ENCODE data around the gene ZFYVE28.

Gene ZFYVE28

DNA sequence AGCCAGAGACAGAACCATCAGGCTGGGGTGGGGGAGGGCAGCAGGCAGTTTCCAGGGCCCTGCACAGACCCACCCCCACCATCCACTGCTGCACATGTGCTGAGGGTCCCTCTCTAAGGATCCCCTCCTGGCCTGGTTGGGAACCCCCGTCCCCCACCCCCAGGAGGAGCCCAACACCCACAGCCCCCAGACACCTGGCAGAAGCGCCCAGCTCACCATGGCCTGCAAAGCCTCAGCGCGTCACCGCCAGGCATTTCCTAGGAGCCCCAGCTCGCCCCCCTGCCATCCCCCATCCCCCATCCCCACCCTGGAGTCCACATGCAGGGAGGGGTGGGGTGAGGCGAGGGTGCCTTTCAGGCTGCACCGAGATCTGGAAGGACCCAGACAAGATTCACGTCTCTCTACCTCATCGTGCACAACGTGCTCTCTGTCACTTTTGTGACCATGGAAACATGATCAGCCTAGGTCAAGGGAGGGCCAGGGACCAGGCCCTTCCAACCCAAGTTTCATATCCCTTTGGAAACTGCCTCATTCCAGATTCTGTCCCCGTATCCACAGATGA lies 165.8 kb downstream of the ZFYVE28 start:
- no peak overlapping the region for H3K4me3 ChIP-seq (ENCODE audit: low read length)

DNA sequence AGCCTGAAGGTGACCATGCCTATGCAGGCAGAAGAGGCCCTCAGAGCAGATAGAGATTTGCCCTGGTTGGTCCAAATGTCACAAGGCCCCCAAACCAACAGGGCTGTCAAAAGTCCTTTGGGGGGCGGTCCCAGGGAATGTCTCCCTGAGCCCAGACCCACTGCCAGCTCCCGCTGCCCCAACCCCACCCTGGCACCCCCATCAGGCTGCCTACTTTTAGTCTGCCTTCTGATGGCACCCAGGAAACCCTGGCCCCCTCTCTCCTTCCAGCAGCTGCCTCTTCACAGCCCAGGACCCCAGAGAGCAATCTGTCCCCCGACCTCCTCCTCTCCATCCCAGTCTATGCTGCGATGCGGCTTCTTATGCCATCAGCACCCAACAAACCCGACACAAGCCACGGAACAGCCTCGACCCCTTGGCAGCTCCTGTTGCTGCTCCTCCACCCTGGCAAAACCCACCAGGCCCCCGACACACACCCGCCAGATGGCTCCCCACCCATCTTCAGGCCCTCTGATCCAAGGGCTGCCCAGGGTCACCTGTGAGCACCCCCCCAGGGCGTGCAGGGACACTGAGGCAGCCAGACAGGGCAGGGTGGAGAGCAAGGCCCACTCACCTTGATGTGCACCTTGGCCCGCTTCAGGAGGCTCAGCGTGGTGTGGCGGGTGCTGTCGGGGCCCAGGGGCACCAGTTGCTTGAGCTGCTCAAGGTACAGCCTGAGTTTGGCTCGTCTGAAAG lies 166.5 kb downstream of the ZFYVE28 start:
- DNase-seq (ENCODE audit: low read depth) = no peak
- TF ChIP-seq, protein P1, sequence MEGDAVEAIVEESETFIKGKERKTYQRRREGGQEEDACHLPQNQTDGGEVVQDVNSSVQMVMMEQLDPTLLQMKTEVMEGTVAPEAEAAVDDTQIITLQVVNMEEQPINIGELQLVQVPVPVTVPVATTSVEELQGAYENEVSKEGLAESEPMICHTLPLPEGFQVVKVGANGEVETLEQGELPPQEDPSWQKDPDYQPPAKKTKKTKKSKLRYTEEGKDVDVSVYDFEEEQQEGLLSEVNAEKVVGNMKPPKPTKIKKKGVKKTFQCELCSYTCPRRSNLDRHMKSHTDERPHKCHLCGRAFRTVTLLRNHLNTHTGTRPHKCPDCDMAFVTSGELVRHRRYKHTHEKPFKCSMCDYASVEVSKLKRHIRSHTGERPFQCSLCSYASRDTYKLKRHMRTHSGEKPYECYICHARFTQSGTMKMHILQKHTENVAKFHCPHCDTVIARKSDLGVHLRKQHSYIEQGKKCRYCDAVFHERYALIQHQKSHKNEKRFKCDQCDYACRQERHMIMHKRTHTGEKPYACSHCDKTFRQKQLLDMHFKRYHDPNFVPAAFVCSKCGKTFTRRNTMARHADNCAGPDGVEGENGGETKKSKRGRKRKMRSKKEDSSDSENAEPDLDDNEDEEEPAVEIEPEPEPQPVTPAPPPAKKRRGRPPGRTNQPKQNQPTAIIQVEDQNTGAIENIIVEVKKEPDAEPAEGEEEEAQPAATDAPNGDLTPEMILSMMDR (IDR thresholded peaks at IDR 0.05; ENCODE audit: insufficient read depth, low read depth, low read length, missing control alignments) = no peak
- no peak overlapping the region for H3K4me3 ChIP-seq (ENCODE audit: low read length)

More for the DNA sequence above, 165.8 kb downstream of the ZFYVE28 start:
- TF ChIP-seq, protein P1 (IDR thresholded peaks at IDR 0.05; ENCODE audit: insufficient read depth, low read depth, low read length, missing control alignments) = no peak
- DNase-seq (ENCODE audit: low read depth) = no peak

DNA sequence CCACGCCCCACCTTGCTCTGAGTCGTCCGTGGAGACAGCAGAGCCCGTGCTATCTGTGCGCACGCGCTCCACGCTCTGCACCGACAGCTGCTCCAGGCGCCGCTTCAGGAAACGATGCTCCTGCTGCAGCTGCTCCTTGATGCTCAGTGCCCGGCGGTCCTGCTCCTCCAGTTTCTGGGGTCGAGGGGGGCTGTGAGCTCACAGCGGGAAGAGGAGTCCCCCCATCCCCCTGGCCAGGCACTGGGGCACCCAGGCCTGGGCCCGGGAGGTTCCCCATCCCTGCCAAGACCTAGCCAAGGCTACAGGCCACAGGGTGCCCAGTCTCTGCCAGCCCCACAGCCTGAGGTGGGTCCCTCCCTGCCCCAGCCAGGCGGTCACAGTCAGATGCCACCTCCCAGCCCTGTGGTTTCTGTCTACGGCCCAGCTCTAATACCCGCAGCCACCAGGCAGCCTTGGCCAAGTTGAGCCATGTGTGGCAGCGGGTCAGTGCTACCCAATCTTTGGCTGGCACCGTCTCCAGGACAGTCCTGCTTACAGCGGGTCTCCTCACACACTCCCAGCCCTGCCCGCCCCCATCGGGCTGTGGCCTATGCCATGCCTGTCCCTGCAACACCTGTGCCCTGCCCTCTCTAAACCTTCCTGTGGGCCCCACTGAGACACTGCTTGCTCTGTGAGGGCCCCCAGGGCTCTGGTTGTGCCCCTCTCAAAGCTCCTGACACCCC lies 167.2 kb downstream of the ZFYVE28 start:
- H3K4me3 ChIP-seq (ENCODE audit: low read length) = no peak overlapping the region
- no peak for DNase-seq (ENCODE audit: low read depth)
- TF ChIP-seq, protein P1 (IDR thresholded peaks at IDR 0.05; ENCODE audit: insufficient read depth, low read depth, low read length, missing control alignments) = no peak

DNA sequence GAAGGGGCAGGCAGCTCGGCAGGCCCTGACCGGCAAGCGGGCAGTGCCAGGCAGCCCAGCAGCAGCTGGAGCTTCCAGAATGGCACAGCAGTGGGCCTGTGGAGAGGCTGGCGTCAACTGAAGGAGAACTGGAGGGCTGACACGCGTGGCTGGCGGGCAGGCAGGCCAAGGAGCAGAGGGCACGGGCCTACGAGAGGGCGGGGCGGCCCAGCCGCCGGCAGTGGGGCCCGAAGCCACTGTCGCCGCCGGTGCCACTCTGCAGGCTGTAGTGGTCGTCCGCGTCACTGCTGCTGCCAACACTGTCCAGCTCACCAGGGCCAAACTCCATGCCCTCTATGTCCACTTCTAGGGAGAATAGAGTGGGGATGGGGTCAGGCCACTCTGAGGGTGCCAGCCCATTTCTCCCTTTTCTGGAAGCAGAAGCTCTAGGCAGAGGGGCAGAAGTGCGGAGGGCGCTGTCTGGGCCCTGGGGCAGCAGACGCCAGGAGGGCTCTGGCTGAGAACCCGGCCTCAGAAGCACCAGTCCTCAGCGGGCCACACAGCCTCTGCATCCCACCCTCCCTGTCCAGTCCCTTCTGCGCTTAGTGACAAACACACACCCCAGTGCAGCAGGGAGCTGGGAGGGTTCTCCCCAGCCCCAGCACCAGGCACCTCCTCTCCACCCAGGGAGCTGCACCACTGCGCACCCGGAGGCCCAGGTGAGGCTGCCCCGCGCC lies 167.9 kb downstream of the ZFYVE28 start:
- no peak for DNase-seq (ENCODE audit: low read depth)
- no peak overlapping the region for H3K4me3 ChIP-seq (ENCODE audit: low read length)

DNA sequence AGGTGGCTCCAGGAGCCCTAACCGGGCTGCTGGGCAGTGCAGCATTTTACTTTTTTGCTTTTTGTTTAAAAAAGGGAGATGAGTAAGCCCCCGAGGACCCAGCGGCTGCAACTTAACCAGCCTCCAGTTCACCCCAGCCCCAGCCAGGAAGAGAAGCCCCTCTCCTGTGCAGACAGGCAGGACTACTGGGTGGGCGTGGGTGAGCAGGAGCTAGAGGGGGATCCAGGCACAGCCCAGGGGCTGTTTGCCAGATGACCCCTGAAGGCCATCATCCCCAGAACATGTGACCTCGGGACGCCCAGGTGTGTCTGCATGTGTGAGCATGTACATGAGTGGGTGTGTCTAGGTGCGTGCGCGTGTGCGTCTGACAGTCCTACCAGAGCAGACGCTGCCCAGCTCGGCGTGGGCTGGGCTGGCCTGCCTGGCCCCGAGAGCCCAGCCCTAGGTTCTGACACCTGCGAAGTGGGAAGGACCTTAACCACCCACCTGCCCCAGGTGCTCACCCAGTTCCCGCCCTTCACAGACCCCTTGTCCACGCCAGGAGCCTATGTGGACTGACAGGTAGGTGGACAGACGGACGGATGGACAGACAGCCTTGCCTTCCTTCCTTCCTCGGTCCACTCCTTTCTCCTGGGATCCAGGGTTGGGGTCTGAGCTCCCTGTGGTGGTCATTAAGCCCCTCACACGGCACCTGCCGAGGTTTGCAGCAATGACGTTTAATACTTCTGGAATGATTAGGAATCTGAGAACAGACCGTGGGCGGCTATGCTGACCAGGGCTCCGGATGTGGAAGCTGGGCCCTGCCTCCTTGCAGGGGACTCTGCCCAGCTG lies 168.7 kb downstream of the ZFYVE28 start:
- DNase-seq (ENCODE audit: low read depth) = peak; percentile 30
- H3K4me3 ChIP-seq (ENCODE audit: low read length) = no peak overlapping the region
- TF ChIP-seq, protein P1 (IDR thresholded peaks at IDR 0.05; ENCODE audit: insufficient read depth, low read depth, low read length, missing control alignments) = no peak

More for the DNA sequence above, 167.9 kb downstream of the ZFYVE28 start:
- TF ChIP-seq, protein P1 (IDR thresholded peaks at IDR 0.05; ENCODE audit: insufficient read depth, low read depth, low read length, missing control alignments) = no peak

DNA sequence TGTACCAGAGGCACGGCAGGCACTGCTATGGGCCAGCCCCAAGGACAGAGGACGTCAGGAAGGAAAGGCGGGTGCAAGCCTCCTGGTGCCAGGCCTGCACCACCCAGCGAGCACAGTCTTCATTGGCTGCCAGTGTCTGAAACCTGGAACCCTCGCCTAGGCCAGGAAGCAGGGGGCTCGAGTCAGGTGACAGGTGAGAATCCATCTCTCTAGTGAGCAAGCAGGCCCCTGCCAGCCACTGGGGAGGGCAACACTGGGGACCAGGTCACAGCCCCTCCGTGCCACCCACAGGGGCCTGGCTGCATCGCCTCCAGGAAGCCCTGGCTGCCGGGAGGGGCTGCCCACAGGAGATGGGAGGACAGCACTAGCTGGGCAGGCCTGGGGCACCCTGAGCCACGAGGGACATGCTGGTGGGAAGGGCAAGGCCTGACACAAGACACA lies 169.6 kb downstream of the ZFYVE28 start:
- DNase-seq (ENCODE audit: low read depth) = no peak
- H3K4me3 ChIP-seq (ENCODE audit: low read length) = no peak overlapping the region
- TF ChIP-seq, protein P1 (IDR thresholded peaks at IDR 0.05; ENCODE audit: insufficient read depth, low read depth, low read length, missing control alignments) = no peak
